GM19238 (cell line): ENCODE results near the gene NAALAD2.
"Not testable (repeated sequence)": the region's sequence is repeated elsewhere in the genome, so short reads cannot be mapped to it uniquely, and the experiment has no call there.

Experiments
- DNase-seq: peaks from one replicate; pipeline ENCODE4 v3.0.0; 2011; ENCODE audit warnings: low spot score; ENCODE audit not compliant: insufficient read length

The NAALAD2 gene

DNA sequence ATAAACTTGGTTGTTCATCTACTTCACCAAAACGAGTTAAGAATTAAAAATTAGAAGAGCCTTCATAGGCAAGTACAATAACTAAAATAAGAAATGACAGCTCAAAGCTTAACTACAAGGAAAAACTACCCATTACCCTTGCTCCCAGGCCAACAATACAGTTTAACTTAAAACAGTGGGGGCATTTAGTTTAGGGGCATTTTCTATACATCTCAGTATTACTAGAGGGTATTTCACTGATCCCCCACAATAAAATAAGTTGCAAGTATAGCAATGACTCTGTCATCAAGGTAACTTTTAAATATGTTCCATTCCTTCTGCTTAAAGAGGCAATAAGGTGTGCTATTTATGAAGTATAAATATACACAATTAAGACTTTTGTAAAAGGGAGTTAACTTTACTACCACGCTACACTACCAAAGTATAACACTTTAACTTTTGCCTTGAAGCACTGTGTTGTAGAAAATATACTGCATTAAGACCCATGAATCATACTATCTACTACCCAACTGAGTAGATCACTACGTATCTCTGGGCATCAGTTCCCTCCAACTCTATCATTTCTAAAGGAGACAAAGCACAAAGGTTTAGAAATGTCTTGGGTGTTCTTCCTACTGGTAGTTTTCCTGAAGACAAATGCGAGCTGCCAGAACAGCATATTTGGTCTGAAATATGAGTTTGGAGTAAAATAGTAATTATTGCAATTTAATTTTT is 58.6 kb downstream of the NAALAD2 start:
- DNase-seq, result no peak

DNA sequence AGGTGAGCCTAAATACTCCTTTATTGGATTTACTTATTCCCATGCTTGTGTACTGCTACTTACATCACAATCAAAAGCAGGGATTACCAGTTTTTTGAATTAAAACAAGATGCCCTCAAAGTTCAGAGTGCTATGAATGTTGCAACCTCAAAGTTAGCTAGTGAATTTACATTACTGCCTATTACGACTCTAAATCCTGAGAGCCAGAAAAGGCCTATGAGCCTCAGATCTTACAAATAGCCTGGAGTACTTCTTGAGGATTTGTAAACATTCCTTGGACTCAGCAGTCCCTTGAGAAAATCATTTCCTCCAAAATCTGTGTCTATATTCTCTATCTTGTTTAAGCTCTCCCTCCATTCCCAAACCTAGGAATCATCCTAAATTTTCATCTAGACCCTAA is 62.9 kb downstream of the NAALAD2 start:
- DNase-seq, result no peak

DNA sequence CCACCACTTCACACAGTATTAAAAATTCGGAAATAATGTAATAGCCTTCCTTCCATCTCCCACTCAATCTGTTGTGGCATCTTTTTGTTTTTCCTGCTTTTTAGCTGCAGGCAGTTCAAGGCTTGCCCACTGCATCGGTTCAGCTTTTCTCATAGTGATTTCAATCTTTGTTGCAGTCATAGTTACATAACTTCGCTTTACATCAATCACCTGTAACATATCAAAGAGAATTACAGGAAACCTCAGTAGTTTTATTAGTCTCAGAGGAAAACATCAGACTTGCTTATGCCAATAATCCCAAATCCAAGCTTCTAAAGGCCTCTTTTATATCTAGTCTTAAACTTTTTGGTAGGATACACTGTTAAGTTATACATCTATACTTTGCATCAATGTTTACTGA is 67.9 kb downstream of the NAALAD2 start:
- DNase-seq, result no peak

DNA sequence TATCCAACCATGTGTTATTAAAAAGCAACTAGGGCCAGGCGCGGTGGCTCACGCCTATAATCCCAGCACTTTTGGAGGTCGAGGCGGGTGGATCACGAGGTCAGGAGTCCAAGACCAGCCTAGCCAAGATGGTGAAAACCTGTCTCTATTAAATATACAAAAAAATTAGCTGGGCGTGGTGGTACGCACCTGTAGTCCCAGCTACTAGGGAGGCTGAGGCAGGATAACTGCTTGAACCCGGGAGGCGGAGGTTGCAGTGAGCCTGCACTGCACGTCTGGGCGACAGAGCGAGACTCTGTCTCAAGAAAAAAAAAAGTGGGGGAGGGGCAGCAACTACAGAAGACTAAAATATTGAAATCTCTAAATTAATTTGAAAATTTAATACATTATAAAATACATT is 69.9 kb downstream of the NAALAD2 start:
- no peak for DNase-seq

DNA sequence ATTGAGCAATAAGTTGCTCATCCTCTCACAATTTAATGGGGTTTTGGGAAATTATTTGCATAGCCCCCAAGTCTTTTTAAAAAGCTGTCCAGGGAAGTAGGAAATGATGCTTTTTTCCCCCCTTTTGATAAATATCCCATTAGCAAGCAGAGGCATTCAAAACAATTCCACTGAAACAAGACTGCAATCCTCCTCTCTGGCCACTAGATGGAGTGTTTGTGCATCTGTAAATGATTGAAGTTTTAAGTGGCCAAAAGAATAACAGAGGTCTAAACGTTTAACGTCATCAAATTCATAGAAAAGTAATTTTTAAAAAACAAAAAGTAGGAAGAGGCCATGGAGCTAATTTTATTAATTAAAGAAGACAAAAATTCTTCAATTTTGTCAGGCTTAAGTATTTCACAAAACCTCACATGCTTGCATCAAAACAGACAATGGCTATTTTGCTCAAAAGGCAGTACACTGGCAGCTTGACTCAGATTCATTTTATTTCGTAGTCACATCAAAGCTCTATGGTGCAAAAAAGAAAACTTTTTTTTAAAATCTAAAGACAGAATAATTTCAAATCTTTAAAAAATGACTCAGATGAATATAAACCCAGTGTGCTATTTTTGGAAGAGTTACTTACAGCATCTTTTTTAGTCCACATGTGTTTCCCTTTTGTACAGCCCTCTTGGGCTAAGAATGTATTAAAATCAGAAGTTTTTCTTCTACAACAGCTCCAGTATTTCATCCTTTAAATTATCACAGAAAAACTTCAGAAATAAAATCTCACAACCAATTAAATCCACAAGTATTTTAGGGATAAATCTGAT is 70.6 kb downstream of the NAALAD2 start:
- DNase-seq, result no peak

DNA sequence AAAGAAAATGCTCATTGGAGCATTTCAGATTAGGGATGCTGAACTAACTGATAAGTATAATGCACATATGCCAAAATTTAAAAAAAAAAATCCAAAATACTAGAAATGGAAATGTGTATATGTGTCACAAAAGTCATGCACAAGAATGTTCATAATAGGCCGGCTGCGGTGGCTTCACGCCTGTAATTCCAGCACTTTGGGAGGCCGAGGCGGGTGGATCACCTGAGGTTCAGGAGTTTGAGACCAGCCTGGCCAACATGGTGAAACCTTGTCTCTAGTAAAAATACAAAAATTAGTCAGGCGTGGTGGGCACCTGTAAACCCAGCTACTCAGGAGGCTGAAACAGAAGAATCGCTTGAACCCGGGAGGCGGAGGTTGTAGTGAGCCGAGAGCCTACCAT is 73.5 kb downstream of the NAALAD2 start:
- DNase-seq, result not testable (repeated sequence)

DNA sequence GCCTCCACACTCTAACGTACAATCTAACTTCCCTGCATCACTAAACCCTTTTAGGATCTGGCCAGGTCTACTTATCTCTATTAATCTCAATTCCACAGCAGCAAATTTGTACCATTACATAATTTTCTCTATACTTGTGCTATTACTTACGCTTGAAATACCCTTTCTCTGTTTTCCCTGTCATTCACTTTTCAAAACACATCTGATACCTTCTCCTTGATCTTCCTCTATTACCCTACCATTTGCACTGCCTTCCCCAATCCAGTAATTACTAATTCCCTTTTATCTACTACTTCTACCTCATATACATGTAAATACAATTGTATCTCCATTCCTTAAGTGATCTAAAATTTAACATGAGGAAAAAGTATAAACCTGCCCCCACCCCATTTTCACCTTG is 74.4 kb downstream of the NAALAD2 start:
- DNase-seq, result no peak

DNA sequence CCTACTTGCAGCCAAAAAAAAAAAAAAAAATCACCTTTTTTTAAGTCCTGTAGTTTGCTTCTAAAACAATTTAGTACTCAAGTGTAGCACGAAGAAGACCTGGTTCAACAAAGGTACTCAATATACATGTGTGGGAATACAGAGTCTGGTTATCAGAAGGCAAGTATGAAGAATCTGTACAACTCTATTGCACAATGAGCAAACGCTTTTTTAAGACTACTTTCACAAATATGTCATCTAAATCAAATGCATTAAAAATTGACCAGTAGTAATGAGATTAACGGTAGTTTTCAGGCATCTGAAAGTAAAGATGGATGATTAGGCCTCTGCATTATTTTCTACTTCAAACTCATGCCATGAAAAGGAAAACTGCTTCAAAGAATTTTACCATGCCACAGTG is 78.9 kb downstream of the NAALAD2 start:
- DNase-seq, result no peak

DNA sequence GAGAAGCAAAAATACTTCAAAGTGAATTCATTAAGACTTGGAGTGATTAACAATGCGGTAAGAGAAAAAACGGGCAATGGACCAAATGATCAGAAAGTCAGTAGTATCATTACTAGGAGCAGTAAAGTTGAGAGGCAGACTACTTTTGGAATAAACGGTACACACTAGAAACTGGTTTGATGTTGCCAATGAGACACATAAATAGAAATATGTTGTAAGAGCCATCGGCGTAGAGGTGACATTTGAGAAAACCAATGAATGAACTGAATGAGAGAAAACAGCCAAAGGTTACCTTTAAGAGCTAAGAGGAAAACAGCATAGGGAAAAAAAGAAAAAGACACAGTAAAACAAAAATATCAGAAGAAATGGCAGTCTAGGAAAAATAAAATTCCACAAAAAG is 82.1 kb downstream of the NAALAD2 start:
- DNase-seq, result no peak

DNA sequence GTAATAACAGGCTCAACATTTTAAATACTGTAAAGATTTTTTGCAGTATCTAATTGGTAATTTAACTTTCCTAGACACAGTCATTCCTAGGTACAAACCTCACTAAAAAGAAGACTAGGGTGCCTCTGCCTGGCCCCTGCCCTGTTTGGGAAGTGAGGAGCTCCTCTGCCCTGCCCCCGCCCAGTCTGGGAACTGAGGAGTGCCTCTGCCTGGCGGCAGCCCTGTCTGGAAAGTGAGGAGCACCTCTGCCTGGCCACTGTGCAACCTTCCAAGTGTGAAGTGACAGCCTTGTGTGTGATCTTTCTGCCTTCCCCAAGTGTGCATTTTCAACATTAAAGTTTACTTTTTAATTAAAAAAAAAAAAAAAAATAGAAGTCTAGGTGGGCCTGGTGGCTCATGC is 84.1 kb downstream of the NAALAD2 start:
- DNase-seq, result no peak

DNA sequence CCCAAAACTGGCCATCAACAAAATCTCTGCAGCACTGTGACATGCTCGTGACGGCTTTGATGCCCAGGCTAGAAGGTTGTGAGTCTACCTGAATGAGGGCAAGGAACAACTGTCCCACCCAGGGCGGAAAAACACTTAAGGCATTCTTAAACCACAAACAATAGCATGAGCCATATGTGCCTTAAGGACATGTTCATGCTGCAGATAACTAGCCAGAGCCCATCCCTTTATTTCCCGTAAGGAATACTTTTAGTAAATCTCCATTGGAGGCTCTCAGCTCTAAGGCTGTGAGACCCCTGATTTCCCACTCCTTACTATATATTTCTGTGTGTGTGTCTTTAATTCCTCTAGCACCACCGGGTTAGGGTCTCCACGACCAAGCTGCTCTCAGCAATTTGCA is 85.0 kb downstream of the NAALAD2 start:
- DNase-seq, result no peak

DNA sequence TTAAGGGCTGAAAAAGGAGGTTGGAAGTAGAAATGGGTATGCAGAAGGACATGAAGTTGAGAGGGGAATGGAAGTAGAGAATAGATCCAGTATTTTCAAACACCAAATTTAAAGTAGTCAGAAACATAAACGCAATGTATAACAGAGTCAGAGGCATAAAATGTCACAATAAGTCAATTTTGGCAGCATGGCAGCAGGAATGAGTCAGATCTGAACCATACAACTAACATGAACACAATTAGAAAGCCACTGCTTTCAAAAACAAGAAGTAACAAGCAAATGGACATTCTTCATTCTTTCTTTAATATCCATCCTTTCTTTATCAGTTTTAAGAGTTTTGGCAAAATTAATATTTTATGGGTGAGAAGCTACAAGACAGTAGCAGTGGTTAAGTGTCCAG is 85.9 kb downstream of the NAALAD2 start:
- no peak for DNase-seq

DNA sequence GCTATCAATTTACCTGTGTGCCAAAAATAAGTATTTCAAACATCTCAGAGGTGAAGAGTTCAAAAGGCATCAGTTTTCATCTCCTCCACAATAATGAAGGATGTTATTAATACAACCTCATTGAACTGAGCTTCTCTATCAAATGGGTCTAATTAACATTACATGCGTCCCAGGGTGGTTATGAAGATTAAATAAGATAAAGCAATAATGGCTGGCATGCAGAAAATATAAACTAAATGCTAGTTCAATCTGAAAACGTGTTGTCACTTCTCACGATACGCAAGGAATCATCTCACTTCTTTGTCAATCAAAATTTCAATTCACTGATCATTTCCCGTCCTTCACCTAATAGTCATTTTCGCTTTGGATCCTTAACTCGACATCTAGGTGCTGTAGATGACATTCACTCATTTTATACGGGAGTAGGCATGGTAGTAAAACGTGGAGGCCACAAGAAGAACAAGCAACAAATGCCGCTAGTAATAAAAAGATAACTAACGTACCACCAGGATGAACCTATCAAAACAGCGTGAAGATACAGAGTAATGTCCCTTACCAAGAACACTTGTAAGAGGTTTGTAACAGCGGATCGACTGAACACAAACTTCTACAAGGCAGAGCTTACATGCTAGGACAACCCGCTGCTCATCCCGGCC is 87.5 kb downstream of the NAALAD2 start:
- peak; percentile 10 for DNase-seq

DNA sequence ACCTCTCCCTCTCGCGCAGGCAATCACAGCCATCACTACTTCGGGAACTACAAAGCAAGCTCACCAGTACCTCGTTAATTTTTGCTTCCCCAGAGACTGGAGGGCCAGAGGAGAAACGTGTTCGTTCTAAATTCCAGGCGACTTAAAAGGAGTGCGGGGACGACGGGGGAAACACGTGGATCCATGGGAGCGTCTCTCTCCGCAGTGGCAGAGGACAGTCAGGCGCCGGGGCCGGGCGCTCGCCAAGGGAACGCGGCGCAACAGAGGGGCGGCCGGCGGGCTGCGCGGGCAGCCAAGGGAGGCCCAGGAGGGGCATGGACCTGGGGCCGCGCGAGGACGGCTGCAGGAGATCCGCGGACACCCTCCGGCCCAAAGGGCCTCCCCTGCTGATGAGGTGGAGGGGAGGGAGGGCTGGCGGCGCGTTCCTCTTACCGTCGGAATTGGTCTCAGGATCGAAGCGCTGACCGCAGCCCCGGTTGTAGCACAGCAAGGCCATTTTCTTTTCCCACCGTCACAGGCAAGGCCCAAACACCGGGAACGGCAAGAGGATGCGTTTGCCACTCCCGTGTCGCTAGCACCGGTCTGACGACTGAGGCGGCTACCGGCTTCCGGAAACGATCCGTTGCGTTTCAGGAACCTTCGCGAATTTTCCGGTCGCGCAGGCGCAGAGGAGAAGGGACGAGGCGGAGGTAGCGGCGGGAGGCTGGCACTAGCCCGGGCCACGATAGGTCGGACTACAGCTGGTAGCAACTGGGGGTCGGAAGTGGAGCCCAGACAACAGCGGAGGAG is 88.2 kb downstream of the NAALAD2 start, which contains the start of gene CHORDC1:
TSS of gene CHORDC1 (minus strand) at position 591 of the 789 bp plus-strand sequence. CDS start at position 496, 95 bp downstream.
- peak; percentile 81 for DNase-seq

DNA sequence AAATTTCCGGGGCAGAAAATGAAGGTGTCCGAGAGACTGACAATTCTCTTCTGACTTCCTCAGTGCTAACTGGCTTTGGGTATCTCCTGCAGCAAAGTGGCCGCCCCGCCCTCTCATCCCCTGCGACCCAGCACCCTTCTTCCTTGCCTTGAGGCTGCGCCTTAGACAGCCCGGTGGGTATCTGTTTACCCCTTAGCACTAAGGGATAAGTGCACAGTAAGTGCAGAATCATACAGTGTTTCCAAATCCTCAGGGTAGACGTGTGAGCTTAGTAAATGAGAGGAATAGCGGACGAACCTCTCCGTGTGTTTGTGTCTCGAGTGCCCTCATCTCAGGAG is 88.8 kb downstream of the NAALAD2 start:
- DNase-seq, result no peak

DNA sequence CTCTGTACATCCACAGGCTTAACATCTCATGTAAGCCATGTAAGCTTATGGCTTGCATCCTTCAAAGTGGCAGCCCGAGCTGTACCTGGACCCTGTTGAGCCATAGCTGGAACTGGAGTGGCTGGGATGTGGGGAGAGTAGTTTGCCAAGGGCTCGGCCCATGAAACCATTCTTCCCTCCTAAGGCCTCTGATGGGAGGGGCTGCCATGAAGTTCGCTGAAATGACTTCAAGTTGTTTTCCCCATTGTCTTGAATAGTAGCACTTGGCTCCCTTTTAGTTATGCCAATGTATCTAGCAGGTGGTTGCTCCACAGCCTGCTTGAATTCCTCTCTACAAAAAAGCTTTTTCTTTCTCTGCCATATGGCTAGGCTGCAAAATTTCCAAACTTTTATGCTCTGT is 93.6 kb downstream of the NAALAD2 start:
- DNase-seq, result no peak

DNA sequence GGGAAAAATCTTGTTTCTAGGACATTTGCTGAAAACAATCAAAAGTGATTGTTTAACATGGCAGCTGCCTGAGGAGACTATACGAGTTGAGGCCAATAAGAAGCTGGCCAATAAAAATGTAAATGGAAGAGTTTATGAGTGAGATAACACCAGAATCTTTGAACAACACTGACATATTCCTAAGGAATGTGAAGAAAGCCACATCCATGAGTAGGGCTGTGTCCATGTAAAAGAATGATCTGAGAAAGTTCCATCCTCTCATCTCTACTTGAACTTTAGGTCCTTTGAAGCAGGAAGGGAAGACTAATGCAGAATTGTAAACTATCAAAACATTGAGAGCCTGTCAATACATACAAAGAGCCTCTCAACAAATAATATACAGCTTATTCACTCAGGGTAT is 95.3 kb downstream of the NAALAD2 start:
- DNase-seq, result no peak

DNA sequence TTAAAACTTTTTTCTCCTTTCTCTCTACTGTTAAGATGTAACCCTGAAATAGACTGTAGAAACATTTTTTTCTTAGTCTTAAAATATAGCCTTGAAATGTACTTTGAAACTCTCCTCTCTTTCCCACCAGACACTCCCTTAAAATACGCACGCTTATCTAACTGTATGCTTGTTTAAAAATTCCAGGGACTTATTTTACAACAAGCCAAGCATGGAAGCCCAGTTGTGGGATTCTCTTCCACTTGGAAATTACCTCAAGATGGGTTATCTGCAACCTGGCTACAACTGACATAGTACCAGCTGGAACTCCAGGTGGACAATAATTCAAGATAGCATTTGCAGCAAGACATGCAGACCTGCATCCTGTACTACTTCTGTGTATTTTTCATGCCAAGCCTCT is 100.5 kb downstream of the NAALAD2 start:
- DNase-seq, result no peak

DNA sequence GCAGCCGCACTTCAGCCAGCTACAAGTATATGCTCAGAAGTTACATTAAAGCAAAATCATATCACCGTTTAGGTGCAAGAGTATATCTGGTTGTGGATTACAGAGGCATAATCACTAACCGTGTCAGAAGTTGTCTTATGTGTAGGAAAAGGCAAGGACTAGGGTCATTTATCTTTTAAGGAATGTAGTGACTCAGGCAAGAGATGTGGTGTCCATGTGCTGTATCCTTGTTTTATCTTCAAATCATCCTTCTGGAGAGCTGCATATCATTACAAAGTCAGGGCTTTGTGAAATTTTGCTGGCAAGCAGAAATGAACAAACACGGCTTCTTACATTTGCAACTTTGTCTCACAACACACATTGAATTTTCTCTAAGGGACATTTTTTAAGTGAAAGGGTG is 101.1 kb downstream of the NAALAD2 start:
- no peak for DNase-seq

DNA sequence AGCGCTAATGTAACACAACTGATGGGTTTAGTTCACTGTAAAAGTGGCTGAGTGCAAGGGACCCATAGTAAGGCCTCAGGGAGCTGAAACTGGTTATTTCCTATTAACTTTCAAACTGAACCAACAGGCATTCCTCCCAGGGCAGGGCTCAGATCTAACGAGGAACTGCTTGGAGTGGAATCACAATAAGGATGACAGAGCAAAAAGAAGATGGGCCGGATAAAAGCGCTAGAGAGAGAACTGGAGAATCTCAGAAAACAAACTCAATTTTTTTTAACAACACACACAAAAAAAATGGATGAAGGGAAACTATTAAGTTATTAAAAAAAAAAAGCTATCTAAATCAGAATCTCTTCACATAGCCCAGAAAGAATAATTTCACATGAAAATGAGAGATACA is 102.5 kb downstream of the NAALAD2 start:
- no peak for DNase-seq

DNA sequence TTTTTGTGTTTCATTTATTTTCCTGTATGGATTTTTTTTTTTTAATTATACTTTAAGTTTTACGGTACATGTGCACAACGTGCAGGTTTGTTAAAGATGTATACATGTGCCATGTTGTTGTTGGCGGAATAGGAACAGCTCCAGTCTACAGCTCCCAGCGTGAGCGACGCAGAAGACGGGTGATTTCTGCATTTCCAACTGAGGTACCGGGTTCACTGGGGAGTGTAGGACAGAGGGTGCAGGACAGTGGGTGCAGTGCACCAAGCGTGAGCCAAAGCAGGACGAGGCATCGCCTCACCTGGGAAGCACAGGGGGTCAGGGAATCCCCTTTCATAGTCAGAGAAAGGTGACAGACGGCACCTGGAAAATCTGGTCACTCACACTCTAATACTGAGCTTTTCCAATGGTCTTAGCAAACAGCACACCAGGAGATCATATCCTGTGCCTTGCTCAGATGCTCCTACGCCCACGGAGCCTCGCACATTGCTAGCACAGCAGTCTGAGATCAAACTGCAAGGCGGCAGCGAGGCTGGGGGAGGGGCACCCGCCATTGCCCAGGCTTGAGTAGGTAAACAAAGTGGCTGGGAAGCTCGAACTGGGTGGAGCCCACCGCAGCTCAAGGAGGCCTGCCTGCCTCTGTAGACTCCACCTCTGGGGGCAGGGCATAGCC is 105.6 kb downstream of the NAALAD2 start:
- not testable (repeated sequence) for DNase-seq
